GM19324 (cell line): ENCODE results near the gene CEP152.
"Not testable (repeated sequence)": the region's sequence is repeated elsewhere in the genome, so short reads cannot be mapped to it uniquely, and the experiment has no call there.

Source experiments
- ATAC-seq: cut with Tn5 transposase; IDR thresholded peaks from one replicate; pipeline ENCODE4 v1.9.1; 2021; ENCODE audit warnings: mild to moderate bottlenecking, moderate library complexity; ENCODE audit not compliant: unreplicated experiment, low FRiP score

The CEP152 gene, protein sequence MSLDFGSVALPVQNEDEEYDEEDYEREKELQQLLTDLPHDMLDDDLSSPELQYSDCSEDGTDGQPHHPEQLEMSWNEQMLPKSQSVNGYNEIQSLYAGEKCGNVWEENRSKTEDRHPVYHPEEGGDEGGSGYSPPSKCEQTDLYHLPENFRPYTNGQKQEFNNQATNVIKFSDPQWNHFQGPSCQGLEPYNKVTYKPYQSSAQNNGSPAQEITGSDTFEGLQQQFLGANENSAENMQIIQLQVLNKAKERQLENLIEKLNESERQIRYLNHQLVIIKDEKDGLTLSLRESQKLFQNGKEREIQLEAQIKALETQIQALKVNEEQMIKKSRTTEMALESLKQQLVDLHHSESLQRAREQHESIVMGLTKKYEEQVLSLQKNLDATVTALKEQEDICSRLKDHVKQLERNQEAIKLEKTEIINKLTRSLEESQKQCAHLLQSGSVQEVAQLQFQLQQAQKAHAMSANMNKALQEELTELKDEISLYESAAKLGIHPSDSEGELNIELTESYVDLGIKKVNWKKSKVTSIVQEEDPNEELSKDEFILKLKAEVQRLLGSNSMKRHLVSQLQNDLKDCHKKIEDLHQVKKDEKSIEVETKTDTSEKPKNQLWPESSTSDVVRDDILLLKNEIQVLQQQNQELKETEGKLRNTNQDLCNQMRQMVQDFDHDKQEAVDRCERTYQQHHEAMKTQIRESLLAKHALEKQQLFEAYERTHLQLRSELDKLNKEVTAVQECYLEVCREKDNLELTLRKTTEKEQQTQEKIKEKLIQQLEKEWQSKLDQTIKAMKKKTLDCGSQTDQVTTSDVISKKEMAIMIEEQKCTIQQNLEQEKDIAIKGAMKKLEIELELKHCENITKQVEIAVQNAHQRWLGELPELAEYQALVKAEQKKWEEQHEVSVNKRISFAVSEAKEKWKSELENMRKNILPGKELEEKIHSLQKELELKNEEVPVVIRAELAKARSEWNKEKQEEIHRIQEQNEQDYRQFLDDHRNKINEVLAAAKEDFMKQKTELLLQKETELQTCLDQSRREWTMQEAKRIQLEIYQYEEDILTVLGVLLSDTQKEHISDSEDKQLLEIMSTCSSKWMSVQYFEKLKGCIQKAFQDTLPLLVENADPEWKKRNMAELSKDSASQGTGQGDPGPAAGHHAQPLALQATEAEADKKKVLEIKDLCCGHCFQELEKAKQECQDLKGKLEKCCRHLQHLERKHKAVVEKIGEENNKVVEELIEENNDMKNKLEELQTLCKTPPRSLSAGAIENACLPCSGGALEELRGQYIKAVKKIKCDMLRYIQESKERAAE (N-terminal part only)

DNA sequence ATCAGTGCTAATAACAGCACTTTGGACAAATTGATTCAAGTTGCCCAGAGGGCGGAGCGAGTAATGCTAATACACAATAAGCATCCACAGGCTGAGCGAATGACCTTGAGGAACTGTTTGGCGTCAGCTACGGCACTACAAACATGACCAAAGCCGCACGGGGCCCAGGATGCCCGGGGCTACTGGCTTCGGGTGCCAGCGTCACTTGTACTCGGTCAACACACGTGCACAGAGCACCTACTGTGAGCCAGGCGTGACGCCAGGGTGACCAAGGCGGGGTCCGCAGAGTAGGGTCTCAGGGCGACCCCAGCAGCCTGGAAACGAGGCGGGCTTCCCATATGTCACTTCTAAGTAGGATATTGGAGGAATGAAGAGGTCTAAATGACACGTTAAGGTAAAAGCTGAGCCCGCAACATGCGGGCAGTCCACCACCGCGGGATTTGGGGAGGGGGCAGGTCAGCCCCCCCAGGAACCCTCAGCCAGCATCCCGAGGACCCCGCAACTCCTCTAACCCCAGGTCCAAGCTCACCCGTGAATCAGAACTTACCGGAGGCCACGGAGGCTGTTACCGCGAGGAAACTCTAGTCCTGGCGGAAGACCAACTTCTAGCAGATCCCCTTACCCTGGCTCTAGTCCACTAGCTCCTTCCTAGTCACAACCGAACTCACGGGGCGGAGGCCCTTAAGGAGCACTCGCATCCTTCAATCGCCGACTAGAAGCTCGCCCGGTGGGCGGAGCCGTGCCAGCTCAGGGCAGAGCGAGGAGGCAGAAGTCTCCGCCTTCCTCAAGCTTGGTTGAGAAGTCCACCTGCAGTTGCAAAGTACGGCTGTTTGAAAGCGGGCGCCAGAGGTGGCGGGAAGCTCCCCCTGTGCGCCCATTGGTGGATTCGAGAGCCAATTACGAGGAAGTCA is at the start of gene CEP152:
Gene CEP152 (minus strand): TSS at position 656 of the 911 bp plus-strand sequence. CDS start 5,420 bp downstream, outside the sequence.
- ATAC-seq = peak; percentile 99

DNA sequence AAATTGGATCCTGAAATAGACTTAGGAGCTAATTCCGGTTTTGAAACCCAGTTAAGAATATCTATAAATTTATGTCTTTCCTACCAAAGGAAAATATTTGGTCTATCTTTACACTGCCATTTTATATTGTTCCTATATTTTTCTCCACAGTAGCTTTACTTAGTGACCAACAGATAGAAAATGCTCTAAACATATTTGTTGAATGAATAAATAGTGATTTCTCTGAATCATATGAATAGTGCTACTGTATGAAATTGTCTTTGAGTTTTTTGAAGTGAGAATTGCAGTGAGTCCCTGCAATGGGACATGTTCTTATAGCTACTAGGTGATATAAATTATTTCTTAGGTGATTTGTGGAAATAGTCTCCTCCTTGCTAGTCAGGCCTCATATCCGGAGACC is 48.6 kb upstream of the CEP152 start:
- no peak for ATAC-seq

DNA sequence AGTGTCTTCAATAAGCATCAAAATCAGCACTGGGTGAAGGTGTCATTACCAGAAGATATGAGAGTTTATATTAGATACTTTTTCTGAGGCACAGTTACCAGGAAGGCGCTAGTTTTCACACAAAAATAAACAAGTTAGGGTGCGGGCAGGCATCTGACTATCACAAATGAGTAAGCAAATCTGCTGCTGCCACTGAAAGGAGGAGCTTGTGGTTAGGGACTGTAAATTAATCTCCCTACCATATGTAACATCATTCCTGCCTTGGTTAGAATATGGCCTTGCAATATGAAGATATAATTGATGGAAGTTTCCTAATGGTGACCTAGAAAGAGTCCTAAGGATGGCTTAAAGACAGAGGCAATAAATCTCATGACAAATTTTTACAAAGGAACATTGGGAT is 47.5 kb upstream of the CEP152 start:
- no peak for ATAC-seq

DNA sequence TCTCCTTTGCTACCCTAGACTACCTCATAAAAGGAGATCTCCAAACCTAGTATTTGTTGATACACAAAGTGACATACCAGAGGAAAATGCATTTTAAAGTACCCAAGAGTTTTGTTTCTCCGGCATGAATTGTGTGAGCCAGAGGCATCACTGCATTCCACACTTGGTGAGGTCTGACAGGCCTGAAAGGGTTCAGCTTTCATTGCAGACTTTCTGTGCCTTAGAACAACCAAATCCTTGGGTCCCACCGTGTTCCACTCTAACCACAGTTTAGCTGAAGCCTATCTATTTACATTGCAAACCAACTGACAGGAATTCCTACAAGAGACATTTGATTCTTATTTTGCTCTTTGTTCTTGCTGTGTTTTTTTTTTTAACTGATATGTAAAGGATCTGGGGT is 46.1 kb upstream of the CEP152 start:
- ATAC-seq = no peak

DNA sequence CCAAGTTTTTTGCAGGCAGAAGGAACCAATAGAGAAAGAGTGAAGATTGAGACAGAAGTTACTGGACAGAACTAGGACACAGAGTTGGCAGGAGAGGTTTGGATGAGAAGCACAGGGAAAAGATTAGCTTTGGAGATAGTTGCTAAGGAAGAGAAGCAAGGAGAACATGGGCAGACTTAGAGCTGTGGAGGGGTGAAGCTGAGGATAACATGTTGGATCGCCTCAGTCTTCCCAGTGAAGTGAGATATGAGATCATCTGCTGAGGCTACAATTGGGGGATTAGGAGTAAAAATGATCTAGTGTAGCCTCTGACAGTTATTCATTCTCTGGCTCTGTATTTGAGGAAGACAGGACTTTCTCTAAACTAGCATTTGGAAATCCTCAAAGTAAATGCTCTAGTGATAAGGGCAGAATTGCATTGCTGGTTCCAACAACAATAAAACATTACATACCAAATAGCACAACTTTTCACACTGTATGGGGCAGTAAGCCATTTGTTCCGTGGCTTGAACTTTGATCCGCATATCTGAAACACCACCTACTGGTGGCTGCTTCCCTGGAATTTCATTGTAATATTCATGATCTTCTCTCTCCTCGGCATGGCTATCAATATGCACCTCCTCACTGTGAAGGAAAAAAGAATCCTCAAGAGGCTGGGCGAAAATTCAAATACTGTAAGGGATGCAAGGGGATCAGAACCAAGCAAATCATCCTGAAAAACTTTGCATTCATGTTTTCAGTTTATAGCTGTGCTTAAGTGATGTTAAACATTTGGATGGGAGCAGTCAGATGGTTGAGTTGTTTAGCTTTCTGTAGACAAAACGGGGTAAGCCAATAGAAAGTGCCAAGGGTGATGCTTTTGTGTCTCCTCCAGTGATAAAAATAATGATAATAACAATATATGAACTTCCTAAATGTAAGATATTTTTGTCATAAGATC is 44.9 kb upstream of the CEP152 start:
- ATAC-seq = no peak

DNA sequence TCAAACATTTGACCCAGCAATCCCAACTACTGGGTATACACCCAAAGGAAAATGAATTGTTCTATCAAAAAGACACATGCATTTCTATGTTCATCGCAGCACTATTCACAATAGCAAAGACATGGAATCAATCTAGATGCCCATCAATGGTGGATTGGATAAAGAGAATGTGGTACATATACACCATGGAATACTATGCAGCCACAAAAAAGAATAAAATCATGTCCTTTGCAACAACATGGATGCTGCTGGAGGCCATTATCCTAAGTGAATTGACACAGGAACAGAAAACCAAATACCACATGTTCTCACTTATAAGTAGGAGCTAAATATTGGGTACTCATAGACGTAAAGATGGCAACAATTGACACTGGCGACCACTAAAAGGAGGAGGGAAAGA is 43.6 kb upstream of the CEP152 start:
- not testable (repeated sequence) for ATAC-seq

DNA sequence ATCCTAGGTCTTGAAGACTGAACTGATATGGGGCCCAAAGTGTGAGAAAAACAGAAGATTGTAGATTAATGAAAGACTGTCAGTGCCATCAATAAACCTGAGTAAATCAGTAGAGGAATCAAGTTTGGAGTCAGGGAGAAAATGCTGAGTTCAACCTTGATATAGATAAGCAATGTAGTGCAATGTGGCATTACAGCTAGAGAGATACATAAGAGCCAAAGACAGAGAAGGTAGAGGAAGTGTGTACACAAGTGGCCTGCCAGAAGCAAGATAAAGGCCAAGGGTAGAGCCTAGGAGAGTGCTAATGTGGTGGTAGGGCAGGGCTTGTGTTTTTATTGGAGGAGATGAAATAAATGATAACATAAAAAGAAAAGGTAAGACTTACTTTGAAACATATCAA is 41.1 kb upstream of the CEP152 start:
- ATAC-seq = no peak

DNA sequence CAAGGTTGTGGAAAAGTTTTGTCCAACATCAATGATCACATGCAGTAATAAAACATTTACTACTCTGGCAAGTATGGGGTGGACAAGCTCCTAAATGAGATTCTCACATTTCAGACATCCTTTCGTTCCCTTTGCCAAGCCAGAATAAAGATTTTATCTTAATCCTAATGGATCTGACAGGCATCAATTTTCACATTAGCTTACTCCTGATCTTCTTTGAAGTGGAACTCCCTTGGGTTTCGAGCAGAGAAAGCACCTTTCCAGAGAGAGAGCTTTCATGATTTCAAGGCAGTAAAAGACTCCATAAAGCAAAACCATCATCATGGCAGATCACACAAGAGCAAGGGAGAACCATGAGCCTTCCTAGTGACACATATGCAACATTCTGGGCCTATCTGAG is 39.8 kb upstream of the CEP152 start:
- no peak for ATAC-seq

DNA sequence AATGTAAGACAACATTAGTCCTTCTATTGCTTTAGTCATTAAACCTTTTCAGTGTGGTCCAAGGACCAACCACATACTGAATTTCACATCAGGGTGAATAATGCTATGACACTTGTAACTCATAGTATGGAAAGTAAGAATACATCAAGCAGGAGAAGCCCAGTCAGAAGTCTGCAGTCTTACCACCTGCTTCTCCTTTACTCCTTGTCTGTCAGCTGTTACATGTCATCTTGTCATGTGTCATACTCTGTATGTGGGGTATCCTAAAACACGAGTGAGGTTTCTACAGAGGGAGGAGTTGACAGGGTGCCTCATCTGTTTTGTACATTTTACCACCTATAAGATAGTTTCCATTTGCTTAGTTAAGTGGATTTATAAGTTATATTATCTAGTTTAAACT is 34.3 kb upstream of the CEP152 start:
- no peak for ATAC-seq

DNA sequence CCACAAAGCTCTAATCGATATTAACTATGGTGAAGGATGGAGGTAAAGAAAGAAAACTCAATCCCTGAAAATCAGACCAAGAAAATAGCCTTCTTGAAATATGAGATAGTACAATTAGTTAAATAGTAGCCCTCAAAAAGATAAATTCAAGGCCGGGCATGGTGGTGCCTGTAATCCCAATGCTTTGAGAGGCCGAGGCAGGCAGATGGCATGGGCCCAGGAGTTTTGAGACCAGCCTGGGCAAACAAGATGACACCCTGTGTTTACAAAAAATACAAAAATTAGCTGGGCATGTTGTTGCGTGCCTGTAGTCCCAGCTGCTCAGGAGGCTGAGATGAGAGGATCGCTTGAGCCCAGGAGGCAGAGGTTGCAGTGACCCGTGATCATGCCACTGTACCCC is 31.6 kb upstream of the CEP152 start:
- ATAC-seq = no peak

DNA sequence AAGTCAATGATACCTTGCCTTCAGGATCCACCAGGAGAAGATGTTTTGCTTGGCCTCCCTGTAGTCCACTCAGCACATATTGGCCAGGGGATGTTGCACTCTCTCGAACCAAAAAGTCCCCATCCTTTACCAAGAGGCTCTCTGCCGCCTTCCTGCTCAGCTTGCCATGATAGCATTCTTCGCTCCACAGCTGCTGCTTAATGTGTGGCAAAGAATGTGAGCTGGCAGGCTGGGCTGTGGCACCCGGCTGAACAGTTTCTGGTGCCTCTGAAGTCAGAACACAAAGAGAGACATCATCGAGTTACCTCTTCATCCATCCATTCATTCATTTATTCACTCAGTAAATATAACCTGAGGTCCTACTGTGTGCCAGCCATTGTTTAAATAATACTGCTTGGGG is 23.9 kb upstream of the CEP152 start:
- ATAC-seq = no peak

DNA sequence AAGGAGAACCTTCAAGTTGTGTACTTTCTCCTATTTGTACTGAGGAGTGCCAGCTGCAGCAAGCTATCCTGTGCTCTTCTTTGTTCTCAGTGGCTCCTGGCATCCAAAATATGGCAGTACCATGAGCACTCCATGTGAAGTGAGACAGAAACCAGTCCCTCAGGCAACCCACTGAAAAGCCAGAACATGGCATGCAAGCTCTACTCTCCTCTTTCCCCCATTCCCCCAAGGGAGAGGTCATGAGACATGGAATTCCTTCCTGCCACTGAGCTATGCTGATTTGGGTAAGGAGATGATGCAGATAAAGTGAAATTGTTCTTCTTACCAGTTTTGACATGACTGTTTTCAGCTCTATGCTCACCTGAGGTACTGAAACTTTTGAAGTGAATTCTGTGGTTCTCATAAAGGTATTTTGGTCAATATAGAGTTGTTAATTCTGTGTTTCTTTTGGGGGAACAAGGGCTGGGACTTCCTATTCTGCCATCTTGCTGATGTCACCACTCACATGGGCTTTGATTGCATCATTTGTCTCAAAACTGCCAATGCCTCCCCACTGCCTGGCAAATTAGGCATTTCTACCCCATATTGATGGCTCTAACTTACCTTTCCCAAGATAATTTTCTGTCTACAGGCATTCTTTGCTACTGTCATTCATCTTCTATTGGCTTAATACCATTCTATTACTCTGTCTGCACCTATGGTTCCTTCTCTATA is 22.8 kb upstream of the CEP152 start:
- ATAC-seq = no peak

DNA sequence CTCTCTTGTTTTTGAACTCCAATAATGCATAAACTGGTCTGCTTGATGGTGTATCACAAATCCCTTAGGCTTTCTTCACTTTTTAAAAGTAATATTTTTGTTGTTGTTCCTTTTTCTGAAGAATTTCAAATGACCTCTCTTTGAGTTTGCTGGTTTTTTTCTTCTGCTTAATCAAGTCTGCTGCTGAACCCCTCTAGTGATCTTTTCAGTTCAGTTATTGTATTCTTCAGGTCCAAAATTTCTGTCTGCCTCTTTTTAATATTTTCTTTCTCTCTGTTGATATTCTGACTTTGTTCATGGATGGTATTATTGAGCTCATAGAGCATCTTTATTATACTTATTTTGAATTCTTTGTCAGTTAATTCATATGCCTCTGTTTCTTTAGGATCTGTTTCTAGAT is 21.8 kb upstream of the CEP152 start:
- ATAC-seq = no peak

DNA sequence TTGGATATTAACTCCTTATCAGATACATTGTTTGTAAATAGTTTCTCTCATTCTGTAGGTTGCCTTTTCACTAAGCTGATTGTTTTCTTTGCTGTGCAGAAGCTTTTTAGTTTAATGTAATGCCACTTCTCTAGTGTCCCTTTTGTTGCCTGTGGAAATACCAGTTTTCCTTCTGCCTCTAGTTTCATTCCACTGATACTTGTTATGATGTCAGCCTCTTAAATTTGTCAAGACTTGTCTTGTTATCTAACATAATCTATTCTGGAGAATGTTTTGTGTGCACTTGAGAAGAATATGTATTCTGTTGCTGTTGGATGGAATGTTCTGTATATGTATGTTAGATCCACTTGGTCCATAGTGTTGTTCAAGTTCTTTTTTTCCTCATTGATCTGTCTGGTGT is 18.0 kb upstream of the CEP152 start:
- ATAC-seq = no peak

DNA sequence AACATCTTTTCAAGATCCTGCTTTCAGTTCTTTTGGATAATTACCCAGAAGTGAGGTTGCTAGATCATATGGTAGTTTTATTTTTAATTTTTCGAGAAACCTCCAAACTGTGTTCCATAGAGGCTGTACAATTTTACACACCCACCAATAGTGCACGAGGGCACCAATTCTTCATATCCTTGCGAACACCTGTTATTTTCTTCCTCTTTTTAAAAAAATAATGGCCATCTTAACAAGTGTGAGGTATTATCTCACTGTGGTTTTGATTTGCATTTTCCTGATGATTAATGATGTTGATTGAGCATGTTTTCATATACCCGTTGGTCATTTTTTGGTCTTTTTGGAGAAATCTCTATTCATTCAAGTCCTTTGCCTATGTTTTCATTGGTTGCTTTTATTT is 17.6 kb upstream of the CEP152 start:
- ATAC-seq = no peak

DNA sequence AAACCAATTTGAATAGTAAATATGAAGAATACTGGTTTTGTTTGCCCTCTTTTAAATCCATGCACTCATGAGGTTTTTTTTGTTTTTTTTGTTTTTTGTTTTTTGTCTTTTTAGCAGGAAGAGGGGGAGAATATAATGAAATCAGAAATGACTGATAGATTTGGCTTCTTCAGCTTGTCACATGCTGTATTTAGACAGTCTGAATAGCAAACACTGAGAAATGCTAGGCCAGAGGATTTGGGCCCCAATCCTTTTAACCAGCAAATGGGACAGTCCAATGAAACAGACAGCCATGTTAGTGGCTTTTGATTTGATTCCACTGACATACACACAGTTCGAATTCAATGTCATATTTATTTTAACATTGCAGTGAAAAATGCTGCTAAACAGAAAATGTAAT is 14.2 kb upstream of the CEP152 start:
- no peak for ATAC-seq

DNA sequence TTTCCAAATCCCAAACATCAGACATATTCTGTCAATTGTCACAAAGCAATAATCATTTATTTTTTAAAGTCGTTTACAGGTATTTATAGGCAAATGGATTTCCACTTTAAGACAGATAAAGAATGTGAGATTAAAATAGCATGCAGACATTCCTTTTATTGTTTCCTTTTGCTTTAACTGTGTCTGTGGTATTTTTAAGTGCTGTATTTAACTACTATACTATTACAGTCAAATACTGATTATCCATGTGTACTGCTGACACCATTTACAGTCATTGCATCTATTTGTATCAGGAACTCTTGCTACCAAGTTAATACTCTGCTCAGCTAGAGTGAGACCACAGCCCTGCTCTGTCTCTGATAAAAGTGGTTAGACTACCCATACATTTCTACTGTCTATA is 12.8 kb upstream of the CEP152 start:
- ATAC-seq = no peak

DNA sequence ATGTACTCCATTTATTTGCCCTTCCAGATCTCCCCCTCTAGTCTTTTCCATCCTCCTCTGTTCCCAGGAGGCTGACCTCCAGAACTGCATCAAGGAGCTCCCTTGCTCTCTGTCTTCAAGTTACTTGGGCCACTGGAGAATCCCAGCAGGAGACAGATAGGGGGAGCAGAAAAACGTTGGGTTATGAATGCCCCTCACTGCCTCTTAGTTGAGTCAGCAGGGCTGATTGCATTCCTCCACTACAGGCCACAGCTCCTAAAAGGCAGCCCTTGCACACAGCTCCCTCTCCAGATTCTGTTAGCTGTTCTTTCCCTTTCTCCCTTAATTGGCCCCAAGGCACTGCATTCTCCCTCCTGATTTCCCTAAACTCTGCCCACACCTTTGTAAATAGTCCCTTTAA is 12.4 kb upstream of the CEP152 start:
- no peak for ATAC-seq
